GM18861 (cell line): ENCODE data around the gene RALGAPA2.
"Not testable (repeated sequence)": the region's sequence is repeated elsewhere in the genome, so short reads cannot be mapped to it uniquely, and the experiment has no call there.

ENCODE experiments used
- ATAC-seq: cut with Tn5 transposase; IDR thresholded peaks from one replicate; pipeline ENCODE4 v1.9.1; 2021; ENCODE audit not compliant: unreplicated experiment

The RALGAPA2 gene

GRCh38 chr20:20548527-20549266 is 163.7 kb downstream of the RALGAPA2 start:
- ATAC-seq = no peak

GRCh38 chr20:20547876-20548266 is 164.6 kb downstream of the RALGAPA2 start:
- no peak for ATAC-seq

DNA sequence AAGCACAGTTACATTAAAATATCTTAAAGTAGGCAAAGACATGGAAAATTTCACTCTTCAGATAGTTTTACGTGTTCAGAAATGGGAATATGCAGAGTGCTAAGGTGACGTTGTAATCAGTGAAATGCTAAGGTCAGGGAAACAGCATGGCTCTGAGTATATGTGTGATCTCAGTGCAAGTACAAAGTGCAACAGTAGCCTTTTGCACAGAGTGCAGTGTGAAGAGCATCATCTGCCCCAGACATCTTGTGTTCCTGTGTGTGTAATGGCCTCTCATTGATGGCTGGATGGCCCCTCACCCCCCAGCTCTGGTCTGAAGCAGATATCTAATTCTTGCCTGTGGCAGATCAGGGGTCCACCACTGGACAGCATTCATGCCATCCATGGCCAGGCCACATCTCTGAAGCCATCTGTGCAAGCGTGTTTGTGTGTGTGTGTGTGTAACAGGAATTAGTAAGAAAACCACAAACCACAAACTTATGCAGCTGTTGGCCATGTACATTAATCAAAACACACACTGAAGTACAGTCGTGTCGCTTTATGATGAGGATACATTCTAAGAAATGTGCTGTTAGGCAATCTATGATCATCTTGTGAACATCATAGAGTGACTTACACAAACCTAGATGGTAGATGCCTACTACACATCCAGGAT is 165.1 kb downstream of the RALGAPA2 start:
- ATAC-seq = no peak

GRCh38 chr20:20546402-20546801 is 166.0 kb downstream of the RALGAPA2 start:
- ATAC-seq = no peak

- not testable (repeated sequence) for ATAC-seq
Measured at GRCh38 chr20:20543348-20543747, 169.1 kb downstream of the RALGAPA2 start.

- no peak for ATAC-seq
Measured at GRCh38 chr20:20536240-20536933, 176.1 kb downstream of the RALGAPA2 start.

GRCh38 chr20:20535051-20535450 is 177.4 kb downstream of the RALGAPA2 start:
- no peak for ATAC-seq

- no peak for ATAC-seq
Measured at GRCh38 chr20:20531283-20531682, 181.2 kb downstream of the RALGAPA2 start.

GRCh38 chr20:20530428-20531151 is 181.9 kb downstream of the RALGAPA2 start:
- ATAC-seq = no peak

DNA sequence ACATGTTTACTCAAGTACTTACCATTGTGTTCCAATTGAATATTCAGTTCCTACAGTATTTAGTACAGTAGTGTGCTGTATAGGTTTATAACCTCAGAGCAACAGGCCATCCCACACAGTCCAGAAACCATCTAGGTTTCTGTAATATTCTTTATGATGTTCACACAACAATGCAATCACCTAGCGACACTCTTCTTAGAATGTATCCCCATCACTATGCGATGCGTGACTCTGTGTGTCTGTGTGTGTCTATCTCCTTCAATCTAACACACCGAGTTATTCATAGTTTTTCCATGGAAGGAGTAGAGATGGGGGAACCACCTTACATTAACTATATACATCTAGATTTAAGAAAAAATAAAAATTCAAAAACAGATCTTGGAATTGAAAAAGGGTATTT is 182.8 kb downstream of the RALGAPA2 start:
- ATAC-seq = no peak

- no peak for ATAC-seq
Measured at GRCh38 chr20:20528861-20529260, 183.6 kb downstream of the RALGAPA2 start.

GRCh38 chr20:20527661-20528060 is 184.8 kb downstream of the RALGAPA2 start:
- ATAC-seq = no peak

DNA sequence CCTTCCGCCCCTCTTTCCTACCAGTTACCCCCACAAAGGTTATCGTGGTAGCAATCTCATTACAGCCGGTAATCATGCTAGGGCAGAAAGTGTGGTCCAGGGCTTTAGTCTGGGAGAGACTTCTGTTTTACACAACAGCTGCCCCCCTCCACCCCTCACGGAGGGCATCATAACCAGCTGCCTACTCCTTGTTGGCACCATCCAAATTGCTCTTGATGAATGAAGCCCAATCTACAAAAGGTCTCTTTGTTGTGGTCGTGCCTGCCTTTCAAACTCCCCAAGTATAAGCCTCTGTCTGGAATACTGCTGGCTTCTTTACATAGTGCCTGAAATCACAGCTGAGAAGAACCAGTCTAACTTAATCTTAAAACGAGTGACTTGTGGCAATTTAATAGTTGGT is 186.7 kb downstream of the RALGAPA2 start:
- ATAC-seq = no peak

GRCh38 chr20:20525214-20525613 is 187.2 kb downstream of the RALGAPA2 start:
- ATAC-seq = no peak

DNA sequence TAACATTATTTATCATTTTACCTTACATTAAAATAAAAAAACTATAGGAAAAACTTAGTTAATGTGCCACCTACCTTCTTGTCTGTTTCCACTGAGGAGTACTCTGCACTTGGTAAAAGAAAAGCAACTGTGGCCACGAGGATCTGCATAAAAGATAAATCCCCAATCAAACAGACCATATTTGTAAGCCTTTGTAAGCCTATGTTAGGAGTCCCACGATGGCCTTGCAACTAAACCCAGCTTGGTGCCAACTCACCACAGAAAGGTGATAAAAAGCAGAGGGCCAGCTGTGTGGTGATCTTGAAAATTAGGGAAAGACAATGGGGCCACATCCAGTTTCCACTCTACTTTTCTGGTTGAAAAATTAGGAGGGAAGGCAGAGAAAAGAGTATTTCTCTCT is 187.7 kb downstream of the RALGAPA2 start:
- no peak for ATAC-seq

GRCh38 chr20:20521736-20522135 is 190.7 kb downstream of the RALGAPA2 start:
- ATAC-seq = no peak

- ATAC-seq = no peak
Measured at GRCh38 chr20:20520776-20521175, 191.7 kb downstream of the RALGAPA2 start.

GRCh38 chr20:20519269-20519668 is 193.2 kb downstream of the RALGAPA2 start:
- no peak for ATAC-seq

- ATAC-seq = peak; percentile 66
Measured at GRCh38 chr20:20518263-20518662, 194.2 kb downstream of the RALGAPA2 start.

GRCh38 chr20:20517296-20517695 is 195.1 kb downstream of the RALGAPA2 start:
- ATAC-seq = no peak

DNA sequence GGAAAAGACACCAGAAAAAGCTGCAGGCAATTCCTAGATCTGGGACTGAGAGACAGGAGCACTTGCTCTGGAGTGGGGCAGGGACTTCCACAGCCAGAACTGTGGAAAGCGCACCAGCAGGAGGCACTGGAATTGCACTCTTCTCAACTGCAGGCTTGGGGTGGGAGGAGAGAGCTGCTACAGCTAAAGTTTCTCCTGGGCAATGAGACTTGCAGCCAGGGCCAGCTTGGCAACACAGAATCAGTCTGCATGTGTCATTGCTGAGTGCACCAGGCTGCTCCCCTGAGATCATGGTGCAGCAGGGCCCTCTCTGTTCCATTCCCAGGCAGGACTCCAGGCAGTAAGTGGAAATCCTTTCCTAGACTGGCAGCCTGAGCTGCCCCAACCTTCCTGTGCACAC is 198.7 kb downstream of the RALGAPA2 start:
- no peak for ATAC-seq
